ENCODE data around the gene AGR2. TPM values are rescaled to one million over a fixed set of nuclear protein-coding genes. Genes with fewer than 3 reads are reported as not detected.
"Not testable (repeated sequence)": the region's sequence is repeated elsewhere in the genome, so short reads cannot be mapped to it uniquely, and the experiment has no call there.

The AGR2 gene
- total and polyA plus RNA-seq, 3 donors from 2014 or later = 0.16 to 1.5 TPM; not detected in 1

DNA sequence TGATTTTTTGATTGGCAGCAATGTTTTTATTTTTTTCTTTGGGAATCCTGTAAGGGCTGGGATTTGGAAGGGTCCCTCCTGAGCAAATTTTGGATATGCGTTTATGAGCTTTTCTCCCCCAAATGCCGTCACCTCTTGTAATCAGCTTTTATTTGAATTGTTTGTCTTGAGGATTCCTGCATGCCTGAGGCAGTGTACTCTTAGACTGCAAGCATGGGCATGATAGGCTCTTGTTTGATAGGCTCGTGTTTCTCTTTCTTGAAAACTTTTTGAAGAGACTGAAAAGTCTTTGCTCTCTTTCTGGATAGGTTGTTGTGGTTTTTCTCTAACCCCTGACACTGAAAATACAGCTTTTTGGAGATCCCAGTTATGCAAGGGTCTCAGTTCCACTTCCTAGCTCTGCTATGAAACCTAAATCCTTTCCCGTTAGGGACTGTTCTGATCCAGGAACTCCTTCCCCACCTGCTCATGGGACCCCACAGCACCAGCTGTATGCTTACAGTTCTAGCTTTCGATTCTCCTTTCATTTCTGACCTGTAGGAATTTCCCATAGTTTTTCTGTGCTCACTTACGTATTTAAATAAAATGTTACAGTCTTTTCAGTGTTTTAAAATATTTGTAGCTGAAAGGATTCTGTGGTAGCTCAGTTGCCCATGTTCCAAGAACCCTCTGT lies 34.0 kb downstream of the AGR2 start:
- no peak for TF ChIP-seq POLR2A (IDR thresholded peaks at IDR 0.05)
- TF ChIP-seq, protein P1, sequence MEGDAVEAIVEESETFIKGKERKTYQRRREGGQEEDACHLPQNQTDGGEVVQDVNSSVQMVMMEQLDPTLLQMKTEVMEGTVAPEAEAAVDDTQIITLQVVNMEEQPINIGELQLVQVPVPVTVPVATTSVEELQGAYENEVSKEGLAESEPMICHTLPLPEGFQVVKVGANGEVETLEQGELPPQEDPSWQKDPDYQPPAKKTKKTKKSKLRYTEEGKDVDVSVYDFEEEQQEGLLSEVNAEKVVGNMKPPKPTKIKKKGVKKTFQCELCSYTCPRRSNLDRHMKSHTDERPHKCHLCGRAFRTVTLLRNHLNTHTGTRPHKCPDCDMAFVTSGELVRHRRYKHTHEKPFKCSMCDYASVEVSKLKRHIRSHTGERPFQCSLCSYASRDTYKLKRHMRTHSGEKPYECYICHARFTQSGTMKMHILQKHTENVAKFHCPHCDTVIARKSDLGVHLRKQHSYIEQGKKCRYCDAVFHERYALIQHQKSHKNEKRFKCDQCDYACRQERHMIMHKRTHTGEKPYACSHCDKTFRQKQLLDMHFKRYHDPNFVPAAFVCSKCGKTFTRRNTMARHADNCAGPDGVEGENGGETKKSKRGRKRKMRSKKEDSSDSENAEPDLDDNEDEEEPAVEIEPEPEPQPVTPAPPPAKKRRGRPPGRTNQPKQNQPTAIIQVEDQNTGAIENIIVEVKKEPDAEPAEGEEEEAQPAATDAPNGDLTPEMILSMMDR (IDR thresholded peaks at IDR 0.05) = no peak
- no peaks in the 10 kb centered on the region for H3K36me3 ChIP-seq (ENCODE audit: low read depth, missing control alignments)
- no peaks in the 10 kb centered on the region for H3K27me3 ChIP-seq
- no peak overlapping the region for H3K27ac ChIP-seq
- H3K4me3 ChIP-seq = no peak overlapping the region
- H3K4me1 ChIP-seq = no peaks in the 10 kb centered on the region
- WGBS, 2 donors = 83 to 87% methylated on average over 6 of the region's 6 CpGs
- DNase-seq = no peak
- H3K9me3 ChIP-seq = no peaks in the 10 kb centered on the region
- intact Hi-C loops (cut with DNase I; ENCODE audit: low total_unique reads) = no loop called here

DNA sequence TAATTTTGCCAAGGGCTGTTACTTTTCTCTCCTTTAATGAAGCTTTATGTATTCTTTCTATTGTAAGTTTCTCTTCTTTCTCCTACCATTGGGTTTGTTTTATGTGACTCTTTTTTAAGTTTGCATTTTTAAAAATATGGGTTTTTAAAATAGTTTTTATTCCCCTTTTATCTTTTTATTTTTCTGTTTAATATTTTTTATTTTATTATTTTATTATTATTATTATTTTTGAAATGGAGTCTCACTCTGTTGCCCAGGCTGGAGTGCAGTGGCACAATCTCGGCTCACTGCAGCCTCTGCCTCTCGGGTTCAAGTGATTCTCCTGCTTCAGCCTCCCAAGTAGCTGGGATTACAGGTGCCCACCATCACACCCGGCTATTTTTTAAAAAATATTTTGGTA lies 34.8 kb downstream of the AGR2 start:
- H3K9me3 ChIP-seq; H3K4me1 ChIP-seq; DNase-seq; H3K36me3 ChIP-seq (ENCODE audit: low read depth, missing control alignments); H3K4me3 ChIP-seq; H3K27ac ChIP-seq; intact Hi-C loops (cut with DNase I; ENCODE audit: low total_unique reads); H3K27me3 ChIP-seq: not testable (repeated sequence)
- 97 to 98% methylated on average over 3 of the region's 3 CpGs for WGBS, 2 donors

DNA sequence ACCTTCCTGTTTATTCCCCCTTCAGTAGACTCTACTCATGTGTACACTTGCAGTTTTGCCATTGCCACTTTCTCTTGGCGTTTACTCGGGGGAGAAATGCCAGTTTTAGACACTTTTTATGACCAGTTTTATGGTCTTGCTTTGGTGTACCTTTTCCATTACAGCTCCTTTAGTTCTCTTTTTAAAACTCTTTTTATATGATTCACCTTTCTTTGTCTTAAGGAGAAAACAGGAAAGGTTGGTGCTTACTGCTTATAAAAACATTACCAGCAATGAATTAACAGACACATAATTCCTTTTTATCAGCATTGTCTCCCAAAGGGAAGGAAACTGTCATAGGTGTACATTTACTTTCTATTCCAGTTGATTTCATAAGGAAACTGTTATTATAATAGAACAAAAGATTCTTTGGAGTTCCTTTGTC lies 39.4 kb downstream of the AGR2 start:
- no peaks in the 10 kb centered on the region for H3K4me1 ChIP-seq
- no peaks in the 10 kb centered on the region for H3K9me3 ChIP-seq
- no peaks in the 10 kb centered on the region for H3K27me3 ChIP-seq
- no peak overlapping the region for H3K27ac ChIP-seq
- H3K4me3 ChIP-seq = no peak overlapping the region
- DNase-seq = no peak
- intact Hi-C loops (cut with DNase I; ENCODE audit: low total_unique reads) = no loop called here
- TF ChIP-seq, protein P1 (IDR thresholded peaks at IDR 0.05) = no peak
- TF ChIP-seq POLR2A (IDR thresholded peaks at IDR 0.05) = no peak
- 66 to 84% methylated on average over 2 of the region's 2 CpGs for WGBS, 2 donors
- H3K36me3 ChIP-seq (ENCODE audit: low read depth, missing control alignments) = no peaks in the 10 kb centered on the region

DNA sequence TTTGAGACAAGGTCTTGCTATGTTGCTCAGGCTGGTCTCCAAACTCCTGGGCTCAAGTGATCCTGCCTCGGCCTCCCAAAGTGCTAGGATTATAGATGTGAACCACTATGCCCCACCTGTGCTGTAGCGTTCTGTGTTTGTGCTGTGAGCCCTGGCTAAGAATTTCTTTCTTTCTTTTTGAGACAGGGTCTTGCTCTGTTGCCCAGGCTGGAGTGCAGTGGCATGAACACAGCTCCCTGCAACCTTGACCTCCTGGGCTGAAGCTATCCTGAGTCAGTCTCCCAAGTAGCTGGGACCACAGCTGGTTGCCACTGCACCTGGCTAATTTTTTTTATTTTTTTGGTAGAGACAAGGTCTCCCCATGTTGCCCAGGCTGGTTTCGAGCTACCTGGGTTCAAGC lies 39.9 kb downstream of the AGR2 start:
- TF ChIP-seq POLR2A (IDR thresholded peaks at IDR 0.05) = no peak
- TF ChIP-seq, protein P1 (IDR thresholded peaks at IDR 0.05) = no peak
- H3K4me1 ChIP-seq = no peaks in the 10 kb centered on the region
- no peaks in the 10 kb centered on the region for H3K9me3 ChIP-seq
- no peak overlapping the region for H3K4me3 ChIP-seq
- no peak for DNase-seq
- no peaks in the 10 kb centered on the region for H3K27me3 ChIP-seq
- H3K27ac ChIP-seq = no peak overlapping the region
- WGBS, 2 donors = 92 to 96% methylated on average over 3 of the region's 3 CpGs
- no peaks in the 10 kb centered on the region for H3K36me3 ChIP-seq (ENCODE audit: low read depth, missing control alignments)
- intact Hi-C loops (cut with DNase I; ENCODE audit: low total_unique reads) = no loop called here

DNA sequence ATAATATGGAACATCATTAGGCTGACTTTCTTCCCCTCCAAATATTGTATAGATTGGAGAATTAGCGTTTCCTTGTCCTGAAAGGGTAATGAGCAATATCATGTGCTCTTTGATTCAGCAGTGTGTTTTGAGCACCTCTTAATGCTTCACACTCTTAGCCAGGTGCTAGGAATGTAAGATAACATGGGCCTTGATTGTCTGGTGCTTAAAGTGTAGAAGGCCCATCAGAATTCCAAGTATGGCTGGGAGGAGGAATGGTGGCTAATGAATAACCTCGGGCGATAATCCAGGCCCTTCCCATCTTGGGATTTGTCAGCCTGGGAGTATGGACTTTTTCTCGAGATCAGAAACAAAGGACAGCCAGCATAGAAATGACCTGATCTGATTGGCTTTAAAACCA lies 42.6 kb downstream of the AGR2 start:
- Histone ChIP-seq H3K27ac (no peak overlapping the region), H3K4me1 (no peaks in the 10 kb centered on the region), H3K36me3 (ENCODE audit: low read depth, missing control alignments) (no peaks in the 10 kb centered on the region), H3K27me3 (no peaks in the 10 kb centered on the region), H3K4me3 (no peak overlapping the region), H3K9me3 (no peaks in the 10 kb centered on the region)
- no peak for DNase-seq
- TF ChIP-seq POLR2A (IDR thresholded peaks at IDR 0.05) = no peak
- TF ChIP-seq, protein P1 (IDR thresholded peaks at IDR 0.05) = no peak
- WGBS, 2 donors = 86 to 89% methylated on average over 4 of the region's 4 CpGs
- intact Hi-C loops (cut with DNase I; ENCODE audit: low total_unique reads) = no loop called here
